Stimulated activated CD8-positive, alpha-beta memory T cell treated with anti-CD3 and anti-CD28 coated beads, Interleukin-4, amount 100 ng/mL, for 1 hour (primary cell): Measurements from ENCODE around the gene NEURL1B.

Experiments used
- DNase-seq, 2 donors: peaks; one replicate each; pipeline ENCODE4 v3.0.0-alpha.2; 2020; ENCODE audit warnings: low read depth in 2 of 2, low spot score in 1 of 2

The NEURL1B gene

GRCh38 chr5:172730222-172730621 lies 89.2 kb downstream of the NEURL1B start:
- DNase-seq = no peak

- no peak for DNase-seq
Measured at GRCh38 chr5:172730981-172731679, 90.1 kb downstream of the NEURL1B start.

GRCh38 chr5:172731680-172732074 lies 90.6 kb downstream of the NEURL1B start:
- no peak for DNase-seq

GRCh38 chr5:172732201-172732865 lies 91.3 kb downstream of the NEURL1B start:
- no peak for DNase-seq

GRCh38 chr5:172733131-172733973 lies 92.3 kb downstream of the NEURL1B start:
- DNase-seq = no peak

- no peak for DNase-seq
Measured at GRCh38 chr5:172733974-172734346, 92.9 kb downstream of the NEURL1B start.

- no peak for DNase-seq
Measured at GRCh38 chr5:172735141-172735831, 94.2 kb downstream of the NEURL1B start.

- DNase-seq = no peak
Measured at GRCh38 chr5:172736508-172737135, 95.6 kb downstream of the NEURL1B start.

- no peak for DNase-seq
Measured at GRCh38 chr5:172739375-172739774, 98.3 kb downstream of the NEURL1B start.

GRCh38 chr5:172740428-172741205 lies 99.6 kb downstream of the NEURL1B start:
- no peak for DNase-seq
